Measurements from ENCODE around the gene RERE.

GRCh38 chr1:8439015-8439702 is 378.3 kb downstream of the RERE start:
- TF ChIP-seq EZH2phosphoT487 (IDR thresholded peaks at IDR 0.05; ENCODE audit: borderline replicate concordance, low read depth) (no peak), JUND (IDR thresholded peaks at IDR 0.05) (no peak), CTCF (IDR thresholded peaks at IDR 0.05) (0 out of 2 replicates have a peak, but pooled peaks have one; percentile 8), MAX (IDR thresholded peaks at IDR 0.05; ENCODE audit: low read depth) (0 out of 2 replicates have a peak, but pooled peaks have one; percentile 23), EP300 (IDR thresholded peaks at IDR 0.05; ENCODE audit: borderline replicate concordance in 1 of 2, low read depth in 1 of 2, low read length in 1 of 2) (no peak), REST (IDR thresholded peaks at IDR 0.05; ENCODE audit: low read depth, low read length) (no peak), POLR2AphosphoS5 (IDR thresholded peaks at IDR 0.05; ENCODE audit: low read depth, low read length) (no peak), SIN3A (IDR thresholded peaks at IDR 0.05; ENCODE audit: borderline replicate concordance, low read depth, low read length) (no peak), YY1 (IDR thresholded peaks at IDR 0.05; ENCODE audit: low read depth) (no peak), PBX3 (IDR thresholded peaks at IDR 0.05) (no peak), NFIC (IDR thresholded peaks at IDR 0.05; ENCODE audit: borderline replicate concordance) (no peak), USF2 (IDR thresholded peaks at IDR 0.05; ENCODE audit: borderline replicate concordance, low read depth, low read length) (no peak), RFX5 (IDR thresholded peaks at IDR 0.05; ENCODE audit: low read length) (no peak)

All from SK-N-SH (cell line).